ENCODE measurements around the gene ABCB8.

The ABCB8 gene

DNA sequence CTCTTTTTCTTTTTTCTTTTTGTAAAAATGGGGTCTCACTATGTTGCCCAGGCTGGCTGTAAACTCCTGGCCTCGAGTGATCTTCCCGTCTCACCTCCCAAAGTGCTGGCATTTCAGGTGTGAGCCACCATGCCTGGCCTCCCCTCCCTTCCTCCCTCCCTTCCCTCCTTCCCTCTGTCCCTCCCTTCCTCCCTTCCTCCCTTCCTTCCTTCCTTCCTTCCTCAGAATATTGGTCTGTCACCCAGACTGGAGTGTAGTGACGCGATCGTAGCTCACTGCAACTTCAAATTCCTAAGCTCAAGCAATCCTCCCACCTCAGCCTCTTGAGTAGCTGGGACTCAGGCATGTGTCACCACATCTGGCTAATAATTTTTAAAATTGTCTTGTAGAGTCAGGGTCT, 66.4 kb downstream of the ABCB8 start:
- no CpG with 5 or more reads among the region's 5 CpGs for WGBS (ENCODE audit: insufficient coverage, insufficient read length)

DNA sequence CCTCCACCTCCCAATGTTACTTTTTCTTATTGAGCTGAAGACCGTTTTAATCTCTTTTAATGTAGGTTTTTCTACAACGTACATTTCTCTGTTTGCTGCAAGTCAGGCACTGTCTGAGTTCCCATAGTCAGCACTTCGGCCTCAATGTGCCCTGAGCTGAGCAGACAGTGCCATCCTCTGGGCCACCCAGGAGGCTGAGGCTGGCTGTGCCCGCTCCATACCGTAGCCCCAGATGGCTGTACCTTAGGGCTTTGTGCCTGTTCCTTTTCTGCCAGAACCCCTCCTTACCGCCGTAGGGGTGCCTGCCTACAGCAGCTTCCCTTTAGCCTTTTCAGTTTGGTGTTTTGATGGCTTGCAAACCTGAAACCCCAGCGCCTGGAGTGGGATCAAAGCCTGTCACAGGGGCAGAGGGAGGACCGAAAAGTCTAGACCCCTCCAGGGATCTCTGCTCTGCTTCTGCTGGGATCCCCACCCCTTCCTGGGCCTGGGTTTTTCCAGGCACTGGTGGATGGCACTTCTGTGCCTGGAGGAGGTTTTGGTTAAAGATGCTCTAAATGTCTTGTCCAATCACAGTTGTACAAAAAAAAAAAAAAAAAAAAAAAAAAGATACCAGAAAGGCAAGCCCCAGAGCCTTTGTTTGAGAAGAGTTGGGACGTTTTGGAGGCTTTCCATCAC, 67.0 kb downstream of the ABCB8 start:
- H3K27me3 ChIP-seq (ENCODE audit: control insufficient read depth, insufficient read depth, low read length): no peaks in the 10 kb centered on the region
- no CpG with 5 or more reads among the region's 10 CpGs for WGBS (ENCODE audit: insufficient coverage, insufficient read length)
- H3K9me3 ChIP-seq (ENCODE audit: control insufficient read depth, insufficient read depth, low read length): no peaks in the 10 kb centered on the region
- no peaks in the 10 kb centered on the region for H3K36me3 ChIP-seq (ENCODE audit: control insufficient read depth, insufficient read depth, low read length)
- H3K4me3 ChIP-seq (ENCODE audit: low read length): no peak overlapping the region
- H3K4me1 ChIP-seq (ENCODE audit: control insufficient read depth, insufficient read depth, low read length): no peaks in the 10 kb centered on the region
- DNase-seq (ENCODE audit: low read depth, low spot score): no peak
- H3K27ac ChIP-seq (ENCODE audit: low read length): no peak overlapping the region

More for the DNA sequence above, 66.4 kb downstream of the ABCB8 start:
- no peak for DNase-seq (ENCODE audit: low read depth, low spot score)
- H3K4me3 ChIP-seq (ENCODE audit: low read length): no peak overlapping the region
- H3K27ac ChIP-seq (ENCODE audit: low read length): no peak overlapping the region
- H3K36me3 ChIP-seq (ENCODE audit: control insufficient read depth, insufficient read depth, low read length): no peaks in the 10 kb centered on the region
- no peaks in the 10 kb centered on the region for H3K4me1 ChIP-seq (ENCODE audit: control insufficient read depth, insufficient read depth, low read length)
- no peaks in the 10 kb centered on the region for H3K9me3 ChIP-seq (ENCODE audit: control insufficient read depth, insufficient read depth, low read length)
- H3K27me3 ChIP-seq (ENCODE audit: control insufficient read depth, insufficient read depth, low read length): no peaks in the 10 kb centered on the region

DNA sequence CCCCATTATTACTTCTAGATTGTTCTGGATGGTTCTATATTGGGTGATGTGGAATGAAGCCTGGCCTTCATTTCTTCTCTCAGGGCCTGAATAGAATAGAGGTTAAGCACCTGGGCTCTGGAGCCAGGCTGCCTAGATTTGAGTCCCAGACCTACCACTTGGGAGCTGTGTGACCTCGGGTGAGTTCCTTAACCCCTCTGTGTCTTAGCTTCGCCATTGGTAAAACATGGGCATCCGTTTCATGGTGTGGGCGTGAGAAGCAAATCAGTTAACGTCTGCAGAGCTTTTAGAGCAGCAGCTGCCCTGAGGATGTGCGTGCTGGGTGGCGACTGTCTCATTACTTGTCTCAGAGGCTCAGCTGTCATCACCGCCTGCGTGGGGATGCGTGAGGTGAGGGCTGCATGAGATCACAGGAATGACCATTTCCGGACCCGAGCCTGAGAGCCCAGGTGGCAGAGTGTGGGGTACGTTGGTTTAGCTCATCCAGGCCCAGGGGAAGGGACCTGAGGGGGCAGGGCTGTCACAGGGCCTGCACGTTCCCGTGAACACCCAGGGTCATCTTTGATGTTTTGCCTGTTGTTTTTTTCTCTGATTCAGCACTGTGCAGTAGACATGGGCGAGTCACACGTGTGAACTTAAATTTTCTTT, 67.7 kb downstream of the ABCB8 start:
- WGBS (ENCODE audit: insufficient coverage, insufficient read length): no CpG with 5 or more reads among the region's 17 CpGs
- Histone ChIP-seq H3K27ac (ENCODE audit: low read length) (no peak overlapping the region), H3K9me3 (ENCODE audit: control insufficient read depth, insufficient read depth, low read length) (no peaks in the 10 kb centered on the region), H3K36me3 (ENCODE audit: control insufficient read depth, insufficient read depth, low read length) (no peaks in the 10 kb centered on the region), H3K27me3 (ENCODE audit: control insufficient read depth, insufficient read depth, low read length) (no peaks in the 10 kb centered on the region), H3K4me3 (ENCODE audit: low read length) (no peak overlapping the region), H3K4me1 (ENCODE audit: control insufficient read depth, insufficient read depth, low read length) (no peaks in the 10 kb centered on the region)
- no peak for DNase-seq (ENCODE audit: low read depth, low spot score)
